HG03196 (cell line): ENCODE data around the gene ATP6V1G3.
"Not testable (repeated sequence)": the region's sequence is repeated elsewhere in the genome, so short reads cannot be mapped to it uniquely, and the experiment has no call there.

Source experiments
- ATAC-seq: cut with Tn5 transposase; IDR thresholded peaks from one replicate; pipeline ENCODE4 v1.9.1; 2021; ENCODE audit not compliant: unreplicated experiment

ATP6V1G3 gene

GRCh38 chr1:198540580-198540979 lies at the start of gene ATP6V1G3:
Gene ATP6V1G3, minus strand, starts transcription at chr1:198540680. Its CDS starts 30 bp downstream, at chr1:198540650.
- no peak for ATAC-seq

- ATAC-seq, result no peak
Observed at GRCh38 chr1:198588845-198589244, 48.4 kb upstream of the ATP6V1G3 start.

GRCh38 chr1:198584163-198584562 lies 43.7 kb upstream of the ATP6V1G3 start:
- no peak for ATAC-seq

GRCh38 chr1:198583209-198583802 lies 42.8 kb upstream of the ATP6V1G3 start:
- ATAC-seq, result not testable (repeated sequence)

- ATAC-seq, result no peak
Observed at GRCh38 chr1:198577444-198577843, 37.0 kb upstream of the ATP6V1G3 start.

GRCh38 chr1:198575798-198576641 lies 35.5 kb upstream of the ATP6V1G3 start:
- ATAC-seq, result no peak

GRCh38 chr1:198575292-198575691 lies 34.8 kb upstream of the ATP6V1G3 start:
- no peak for ATAC-seq

GRCh38 chr1:198574325-198574724 lies 33.8 kb upstream of the ATP6V1G3 start:
- ATAC-seq, result no peak

- ATAC-seq, result no peak
Observed at GRCh38 chr1:198564716-198565115, 24.2 kb upstream of the ATP6V1G3 start.

- ATAC-seq, result no peak
Observed at GRCh38 chr1:198564157-198564556, 23.7 kb upstream of the ATP6V1G3 start.

GRCh38 chr1:198563583-198563982 lies 23.1 kb upstream of the ATP6V1G3 start:
- ATAC-seq, result no peak

GRCh38 chr1:198560161-198560560 lies 19.7 kb upstream of the ATP6V1G3 start:
- ATAC-seq, result no peak

- ATAC-seq, result no peak
Observed at GRCh38 chr1:198559362-198559761, 18.9 kb upstream of the ATP6V1G3 start.

GRCh38 chr1:198558402-198558801 lies 17.9 kb upstream of the ATP6V1G3 start:
- no peak for ATAC-seq

GRCh38 chr1:198556971-198557370 lies 16.5 kb upstream of the ATP6V1G3 start:
- ATAC-seq, result peak; percentile 92

- ATAC-seq, result no peak
Observed at GRCh38 chr1:198552668-198553416, 12.4 kb upstream of the ATP6V1G3 start.

- no peak for ATAC-seq
Observed at GRCh38 chr1:198550941-198551524, 10.6 kb upstream of the ATP6V1G3 start.

GRCh38 chr1:198549866-198550265 lies 9.4 kb upstream of the ATP6V1G3 start:
- peak; percentile 78 for ATAC-seq

GRCh38 chr1:198548890-198549289 lies 8.4 kb upstream of the ATP6V1G3 start:
- no peak for ATAC-seq

GRCh38 chr1:198545156-198545555 lies 4.7 kb upstream of the ATP6V1G3 start:
- no peak for ATAC-seq

- ATAC-seq, result no peak
Observed at GRCh38 chr1:198544265-198544664, 3.8 kb upstream of the ATP6V1G3 start.
